SH-SY5Y (cell line): ENCODE measurements around the gene BLOC1S1.

Source experiments
- GATA2 ChIP-seq: IDR thresholded peaks from 2 replicates; pipeline ENCODE4 v1.6.1; 2011; ENCODE audit warnings: mild to moderate bottlenecking, low read depth, low read length
- GATA3 ChIP-seq: IDR thresholded peaks from 2 replicates; pipeline ENCODE4 v1.6.1; 2011; ENCODE audit warnings: low read depth, mild to moderate bottlenecking, low read length, moderate library complexity

Gene BLOC1S1

GRCh38 chr12:55700255-55701018 is 15.4 kb upstream of the BLOC1S1 start:
- no peak for TF ChIP-seq GATA3
- TF ChIP-seq GATA2, result no peak

GRCh38 chr12:55702861-55703260 is 13.0 kb upstream of the BLOC1S1 start:
- TF ChIP-seq GATA3 (no peak), GATA2 (no peak)

GRCh38 chr12:55703288-55703687 is 12.6 kb upstream of the BLOC1S1 start:
- TF ChIP-seq GATA3, result no peak
- no peak for TF ChIP-seq GATA2

GRCh38 chr12:55703901-55704761 is 11.7 kb upstream of the BLOC1S1 start:
- TF ChIP-seq GATA3, result no peak
- TF ChIP-seq GATA2, result no peak

- no peak for TF ChIP-seq GATA2
- TF ChIP-seq GATA3, result no peak
These were observed 10.8 kb upstream of the BLOC1S1 start for GRCh38 chr12:55704824-55705718.

- TF ChIP-seq GATA2 (no peak), GATA3 (no peak)
These were observed 10.0 kb upstream of the BLOC1S1 start for GRCh38 chr12:55705782-55706402.

GRCh38 chr12:55706568-55707218 is 9.2 kb upstream of the BLOC1S1 start:
- no peak for TF ChIP-seq GATA3
- TF ChIP-seq GATA2, result no peak

GRCh38 chr12:55707219-55707671 is 8.6 kb upstream of the BLOC1S1 start:
- TF ChIP-seq GATA3, result no peak

GRCh38 chr12:55707841-55708694 is 7.8 kb upstream of the BLOC1S1 start, which contains the start of gene ITGA7:
ITGA7 (minus strand) TSS chr12:55707904; CDS start chr12:55707682, 222 bp downstream.
- TF ChIP-seq GATA3, result no peak
- TF ChIP-seq GATA2, result no peak

GRCh38 chr12:55708695-55709233 is 7.1 kb upstream of the BLOC1S1 start:
- no peak for TF ChIP-seq GATA2
- no peak for TF ChIP-seq GATA3

- TF ChIP-seq GATA3 (no peak), GATA2 (no peak)
These were observed 3.9 kb upstream of the BLOC1S1 start for GRCh38 chr12:55711786-55712553.
